Measurements from ENCODE around the gene NPY. TPM values are rescaled to one million over a fixed set of nuclear protein-coding genes. Genes with fewer than 3 reads are reported as not detected.

NPY gene
- total RNA-seq, 4 donors from 2014 or later, result 5.4 TPM; not detected in 3

GRCh38 chr7:24297362-24297761 is 13.4 kb downstream of the NPY start:
- no peak for DNase-seq (ENCODE audit: low spot score in 2 of 2)
- no peak for TF ChIP-seq CTCF (IDR thresholded peaks at IDR 0.05)
- no peak for TF ChIP-seq EP300 (IDR thresholded peaks at IDR 0.05)
- Histone ChIP-seq H3K27me3 (no peaks in the 10 kb centered on the region), H3K36me3 (no peaks in the 10 kb centered on the region), H3K4me1 (no peaks in the 10 kb centered on the region), H3K4me3 (no peak overlapping the region), H3K27ac (no peak overlapping the region), H3K9me3 (no peaks in the 10 kb centered on the region)
- 58 to 64% methylated on average over 3 of the region's 3 CpGs for WGBS, 2 donors

GRCh38 chr7:24298696-24299095 is 14.7 kb downstream of the NPY start:
- Histone ChIP-seq H3K9me3 (no peaks in the 10 kb centered on the region), H3K27me3 (no peaks in the 10 kb centered on the region), H3K4me1 (no peaks in the 10 kb centered on the region), H3K4me3 (no peak overlapping the region), H3K27ac (no peak overlapping the region), H3K36me3 (no peaks in the 10 kb centered on the region)
- TF ChIP-seq POLR2A (IDR thresholded peaks at IDR 0.05), result no peak
- no peak for TF ChIP-seq CTCF (IDR thresholded peaks at IDR 0.05)
- TF ChIP-seq EP300 (IDR thresholded peaks at IDR 0.05), result no peak
- DNase-seq (ENCODE audit: low spot score in 2 of 2), result no peak

- WGBS, 2 donors, result 38 to 54% methylated on average over 4 of the region's 4 CpGs
- Histone ChIP-seq H3K4me3 (no peak overlapping the region), H3K9me3 (no peaks in the 10 kb centered on the region), H3K27me3 (no peaks in the 10 kb centered on the region), H3K4me1 (no peaks in the 10 kb centered on the region), H3K36me3 (no peaks in the 10 kb centered on the region), H3K27ac (no peak overlapping the region)
- DNase-seq (ENCODE audit: low spot score in 2 of 2), result no peak
- TF ChIP-seq POLR2A (IDR thresholded peaks at IDR 0.05) (no peak), EP300 (IDR thresholded peaks at IDR 0.05) (no peak)
Measured at GRCh38 chr7:24299192-24299591, 15.2 kb downstream of the NPY start.

- Histone ChIP-seq H3K4me1 (no peaks in the 10 kb centered on the region), H3K27me3 (no peaks in the 10 kb centered on the region), H3K36me3 (no peaks in the 10 kb centered on the region), H3K27ac (no peak overlapping the region), H3K9me3 (no peaks in the 10 kb centered on the region), H3K4me3 (no peak overlapping the region)
- WGBS, 2 donors, result 93 to 94% methylated on average over 2 of the region's 2 CpGs
- no peak for TF ChIP-seq POLR2A (IDR thresholded peaks at IDR 0.05)
- TF ChIP-seq CTCF (IDR thresholded peaks at IDR 0.05), result no peak
- no peak for TF ChIP-seq EP300 (IDR thresholded peaks at IDR 0.05)
- DNase-seq (ENCODE audit: low spot score in 2 of 2), result no peak
Measured at GRCh38 chr7:24301703-24302102, 17.7 kb downstream of the NPY start.

- H3K36me3 ChIP-seq, result no peaks in the 10 kb centered on the region
- WGBS, 2 donors, result 47 to 61% methylated on average over 5 of the region's 5 CpGs
- DNase-seq (ENCODE audit: low spot score in 2 of 2), result no peak
Measured at GRCh38 chr7:24304494-24305095, 20.6 kb downstream of the NPY start.

More at GRCh38 chr7:24304494-24305095, 20.6 kb downstream of the NPY start:
- Histone ChIP-seq H3K27ac (no peak overlapping the region), H3K9me3 (no peaks in the 10 kb centered on the region), H3K4me1 (no peaks in the 10 kb centered on the region), H3K4me3 (no peak overlapping the region), H3K27me3 (no peaks in the 10 kb centered on the region)
- TF ChIP-seq EP300 (IDR thresholded peaks at IDR 0.05), result no peak
- TF ChIP-seq CTCF (IDR thresholded peaks at IDR 0.05), result no peak
- no peak for TF ChIP-seq POLR2A (IDR thresholded peaks at IDR 0.05)
